Right lobe of liver (tissue), 4 donors: ENCODE results near the gene MAPK14.

Source experiments
- CTCF ChIP-seq, 4 donors: fragments of 200-600 bp in 3 of 4; fragments of 450-650 bp in 1 of 4; IDR thresholded peaks; one replicate each; pipeline versions ENCODE4 v1.5.1 to v1.8.0; 2016 to 2022; ENCODE audit warnings: antibody characterized with exemption in 4 of 4, mild to moderate bottlenecking in 2 of 4
- POLR2A ChIP-seq: fragments of 450-650 bp; IDR thresholded peaks from one replicate; pipeline ENCODE4 v1.6.1; 2017; ENCODE audit warnings: antibody characterized with exemption, mild to moderate bottlenecking
- donor health status: DM: no; HTN: no; CAD: no.
- donor health status: DM: no; HTN: no; CAD: no.
- donor health status: DM: no; HTN: yes; CAD: no.

- no peak for TF ChIP-seq CTCF (IDR thresholded peaks at IDR 0.05)
- TF ChIP-seq POLR2A: no peak
Measured at GRCh38 chr6:36133912-36134311, 106.3 kb downstream of the MAPK14 start.
